ENCODE measurements around the gene VSIG10L. TPM values are rescaled to one million over a fixed set of nuclear protein-coding genes. Genes with fewer than 3 reads are reported as not detected.

VSIG10L gene
- total RNA-seq, 2 donors from 2014 or later: 1.1 to 2.1 TPM

GRCh38 chr19:51295382-51296126 lies 46.4 kb downstream of the VSIG10L start:
- no peak for DNase-seq
- Histone ChIP-seq H3K36me3 (no peaks in the 10 kb centered on the region), H3K4me3 (no peak overlapping the region), H3K27me3 (no peaks in the 10 kb centered on the region), H3K9ac (ENCODE audit: low read depth in 2 of 2, low read length in 2 of 2) (no peak overlapping the region), H3K9me3 (no peaks in the 10 kb centered on the region), H3K4me1 (no peaks in the 10 kb centered on the region), H3K27ac (no peak overlapping the region)
- TF ChIP-seq CTCF (IDR thresholded peaks at IDR 0.05): no peak
- intact Hi-C loops (cut with DNase I): no loop called here

GRCh38 chr19:51294977-51295375 lies 47.0 kb downstream of the VSIG10L start:
- no peaks in the 10 kb centered on the region for H3K9me3 ChIP-seq
- H3K27ac ChIP-seq: no peak overlapping the region
- H3K27me3 ChIP-seq: no peaks in the 10 kb centered on the region
- no peaks in the 10 kb centered on the region for H3K36me3 ChIP-seq
- no peak overlapping the region for H3K9ac ChIP-seq (ENCODE audit: low read depth in 2 of 2, low read length in 2 of 2)
- H3K4me1 ChIP-seq: no peaks in the 10 kb centered on the region
- no peak for DNase-seq
- TF ChIP-seq CTCF (IDR thresholded peaks at IDR 0.05): no peak
- no peak overlapping the region for H3K4me3 ChIP-seq
- intact Hi-C loops (cut with DNase I): no loop called here

- Histone ChIP-seq H3K36me3 (no peaks in the 10 kb centered on the region), H3K4me3 (no peak overlapping the region), H3K27ac (no peak overlapping the region), H3K27me3 (no peaks in the 10 kb centered on the region), H3K9ac (ENCODE audit: low read depth in 2 of 2, low read length in 2 of 2) (no peak overlapping the region), H3K4me1 (no peaks in the 10 kb centered on the region), H3K9me3 (no peaks in the 10 kb centered on the region)
- no peak for TF ChIP-seq CTCF (IDR thresholded peaks at IDR 0.05)
- no peak for DNase-seq
- intact Hi-C loops (cut with DNase I): no loop called here
Measured at GRCh38 chr19:51294211-51294976, 47.5 kb downstream of the VSIG10L start.

GRCh38 chr19:51293571-51294210 lies 48.2 kb downstream of the VSIG10L start:
- Histone ChIP-seq H3K27ac (no peak overlapping the region), H3K4me1 (no peaks in the 10 kb centered on the region), H3K9ac (ENCODE audit: low read depth in 2 of 2, low read length in 2 of 2) (no peak overlapping the region), H3K4me3 (no peak overlapping the region), H3K9me3 (no peaks in the 10 kb centered on the region), H3K27me3 (no peaks in the 10 kb centered on the region), H3K36me3 (no peaks in the 10 kb centered on the region)
- intact Hi-C loops (cut with DNase I): no loop called here
- TF ChIP-seq CTCF (IDR thresholded peaks at IDR 0.05): no peak
- DNase-seq: no peak

GRCh38 chr19:51292971-51293370 lies 49.0 kb downstream of the VSIG10L start:
- Histone ChIP-seq H3K27me3 (no peaks in the 10 kb centered on the region), H3K4me3 (no peak overlapping the region), H3K36me3 (no peaks in the 10 kb centered on the region), H3K9me3 (no peaks in the 10 kb centered on the region), H3K27ac (no peak overlapping the region), H3K9ac (ENCODE audit: low read depth in 2 of 2, low read length in 2 of 2) (no peak overlapping the region), H3K4me1 (no peaks in the 10 kb centered on the region)
- no peak for TF ChIP-seq CTCF (IDR thresholded peaks at IDR 0.05)
- intact Hi-C loops (cut with DNase I): no loop called here
- DNase-seq: no peak

All from colonic mucosa (tissue), 4 donors.